Stimulated activated CD4-positive, alpha-beta T cell treated with anti-CD3 and anti-CD28 coated beads, Interleukin-1b, Interleukin-23, amount 100 ng/mL, for 48 hours (primary cell): ENCODE results near the gene ZFP36L2.

Source experiments
- DNase-seq: peaks from one replicate; pipeline ENCODE4 v3.0.0-alpha.2; 2020

ZFP36L2 gene

DNA sequence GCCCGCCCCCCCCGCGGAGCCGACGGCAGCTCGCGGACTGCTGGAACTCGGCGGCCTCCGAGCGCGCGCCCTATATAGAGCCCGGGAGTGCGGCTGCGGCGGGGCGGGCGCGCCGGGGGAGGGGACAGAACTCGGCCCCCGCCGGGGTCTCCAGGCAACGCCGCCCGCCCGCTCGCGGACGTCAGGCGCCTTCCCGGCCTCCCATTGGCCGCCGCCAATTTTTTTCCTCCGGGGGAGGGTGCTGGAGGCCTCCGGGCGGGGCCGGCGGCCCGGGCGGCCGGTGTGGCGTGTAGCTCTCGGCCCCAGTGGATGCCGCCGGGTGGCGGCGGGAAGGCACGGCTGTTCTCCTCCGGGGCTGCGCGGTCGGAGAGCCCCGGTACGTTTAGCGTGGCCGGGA, at the start of gene ZFP36L2:
Gene ZFP36L2, minus strand, starts transcription at position 49 of the 397 bp plus-strand sequence. CDS start 291 bp downstream, outside the sequence.
- peak; percentile 94 for DNase-seq

GRCh38 chr2:43274721-43275120, 48.3 kb upstream of the ZFP36L2 start:
- no peak for DNase-seq

DNA sequence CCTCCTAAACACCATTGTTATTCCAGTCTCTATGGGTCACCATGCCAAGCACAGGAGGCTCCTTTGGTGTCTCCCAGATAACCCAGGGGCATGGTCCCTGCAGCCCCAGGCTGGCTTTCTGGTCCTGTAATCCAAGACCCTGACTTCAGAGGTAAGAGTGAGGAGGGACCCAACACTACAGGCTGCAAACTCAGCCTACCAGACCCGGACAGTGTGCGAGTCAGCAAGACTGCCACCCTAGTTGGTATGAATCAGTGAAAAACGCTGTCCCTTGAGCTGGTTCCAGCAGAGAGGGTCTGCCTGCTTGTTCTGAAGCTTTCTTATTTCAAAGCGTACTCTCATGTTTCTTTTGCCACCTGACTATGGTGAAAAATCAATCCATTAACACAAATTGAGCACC, 47.6 kb upstream of the ZFP36L2 start:
- no peak for DNase-seq

DNA sequence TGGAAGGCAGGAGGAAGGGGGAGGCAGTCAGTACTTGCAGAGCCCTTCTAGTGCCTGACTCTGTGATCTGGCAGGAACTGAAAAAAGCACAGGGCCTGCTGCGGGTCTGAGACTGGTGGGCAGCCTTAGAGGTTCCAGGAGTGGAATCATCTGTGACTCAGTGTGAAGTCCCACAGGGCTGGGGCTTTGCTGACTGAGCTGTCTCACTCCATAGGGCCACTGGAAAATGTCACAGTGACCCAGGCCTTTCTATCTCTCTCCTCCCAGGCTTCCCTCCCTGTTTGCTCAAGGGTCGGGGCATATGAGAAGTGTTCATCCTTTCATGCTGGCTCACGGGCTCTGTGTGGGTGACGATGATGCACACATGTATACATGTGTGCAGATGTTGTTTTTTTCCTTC, 47.1 kb upstream of the ZFP36L2 start:
- peak; percentile 2 for DNase-seq

DNA sequence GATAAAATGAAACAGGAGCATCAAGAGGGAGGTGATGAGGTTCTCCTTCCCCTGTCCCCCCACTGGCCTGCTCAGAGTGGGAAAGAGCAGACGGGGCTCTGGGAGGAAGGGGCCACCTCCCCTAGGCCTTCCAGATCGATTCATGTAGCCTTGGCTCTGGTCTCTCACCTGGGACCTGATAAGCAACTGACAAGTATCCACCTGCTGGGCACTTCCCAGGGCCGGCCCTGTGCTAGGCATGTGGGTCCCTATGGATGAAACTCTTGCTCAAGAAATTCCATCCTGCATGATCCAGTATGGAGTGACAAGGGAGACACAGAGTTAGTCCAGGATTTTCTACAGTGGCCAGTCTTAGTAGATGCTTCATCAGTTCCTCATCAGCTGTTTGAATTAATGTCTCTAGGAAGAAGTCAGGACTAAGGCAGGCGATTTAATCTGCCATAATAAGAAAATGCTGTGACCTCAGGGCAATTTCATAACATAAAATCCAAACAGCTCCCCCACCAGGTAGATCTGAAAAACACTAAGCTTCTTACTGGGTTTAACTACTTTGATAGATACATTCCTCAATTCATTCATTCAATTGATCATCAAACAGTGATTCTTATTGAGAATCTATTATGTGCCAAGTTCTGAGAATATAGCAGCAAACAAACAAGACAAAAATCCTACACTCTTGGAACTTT, 44.7 kb upstream of the ZFP36L2 start:
- no peak for DNase-seq

DNA sequence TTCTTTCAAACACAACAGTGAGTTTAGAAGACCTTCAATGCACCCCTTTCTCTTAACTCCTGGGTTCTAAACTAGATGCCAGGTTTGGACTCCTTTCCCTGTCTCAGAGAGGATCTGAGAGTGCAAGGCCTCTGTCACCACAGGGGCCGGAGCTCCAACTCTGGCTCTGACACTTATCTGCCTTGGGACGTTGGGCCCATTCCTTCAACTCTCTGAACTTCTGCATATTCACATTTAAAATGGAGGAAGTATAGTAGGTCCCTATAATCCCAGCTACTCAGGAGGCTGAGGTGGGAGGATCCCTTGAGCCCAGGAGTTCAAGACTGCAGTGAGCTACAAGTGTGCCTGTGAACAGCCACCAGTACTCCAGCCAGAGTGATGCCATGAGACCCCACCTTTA, 44.1 kb upstream of the ZFP36L2 start:
- no peak for DNase-seq

GRCh38 chr2:43269706-43270105, 43.3 kb upstream of the ZFP36L2 start:
- DNase-seq, result no peak

DNA sequence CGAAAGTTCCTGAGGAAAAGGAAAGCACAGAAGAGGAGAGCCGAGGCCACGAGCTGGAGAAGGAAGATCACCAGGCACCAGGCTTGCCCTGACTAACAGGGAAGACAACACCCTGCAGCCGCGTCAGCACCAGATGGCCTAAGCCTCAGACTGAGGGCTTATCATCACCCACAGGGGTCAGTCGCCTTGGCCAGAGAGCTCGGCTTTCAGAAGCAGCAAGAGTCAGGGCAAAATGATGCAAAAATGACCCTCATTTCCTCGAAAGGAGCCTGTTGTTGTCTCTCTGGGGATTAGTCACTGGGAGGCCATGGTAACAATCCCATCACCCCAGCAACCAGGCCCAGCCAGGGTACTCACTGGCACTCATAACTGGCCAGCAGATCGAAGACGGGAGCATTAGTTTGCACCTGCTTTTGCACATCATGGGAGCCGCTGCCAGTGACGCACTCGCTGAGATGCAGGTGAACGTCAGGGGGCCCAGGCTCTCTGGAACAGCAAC, 42.7 kb upstream of the ZFP36L2 start:
- no peak for DNase-seq

- DNase-seq, result no peak
These were observed 41.9 kb upstream of the ZFP36L2 start for GRCh38 chr2:43268066-43268953.

DNA sequence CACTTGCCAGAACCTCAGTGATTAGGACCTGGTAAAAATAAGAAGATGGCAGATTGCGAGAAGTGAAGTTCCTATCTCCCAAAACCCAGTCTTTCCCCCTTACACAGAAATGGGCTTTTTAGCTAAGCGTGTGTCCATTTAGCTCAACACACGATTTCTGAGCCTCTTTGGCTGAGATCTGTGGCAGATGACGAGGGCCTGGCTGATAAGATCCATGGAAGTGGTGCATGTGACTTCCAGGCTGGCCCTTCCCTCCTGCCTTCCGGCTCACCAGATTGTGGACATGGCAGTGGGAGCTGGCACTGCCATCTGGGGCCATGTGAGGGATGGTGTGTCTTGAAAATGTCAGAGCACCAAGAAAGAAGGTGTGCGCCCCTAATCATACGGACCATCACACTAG, 41.0 kb upstream of the ZFP36L2 start:
- no peak for DNase-seq

DNA sequence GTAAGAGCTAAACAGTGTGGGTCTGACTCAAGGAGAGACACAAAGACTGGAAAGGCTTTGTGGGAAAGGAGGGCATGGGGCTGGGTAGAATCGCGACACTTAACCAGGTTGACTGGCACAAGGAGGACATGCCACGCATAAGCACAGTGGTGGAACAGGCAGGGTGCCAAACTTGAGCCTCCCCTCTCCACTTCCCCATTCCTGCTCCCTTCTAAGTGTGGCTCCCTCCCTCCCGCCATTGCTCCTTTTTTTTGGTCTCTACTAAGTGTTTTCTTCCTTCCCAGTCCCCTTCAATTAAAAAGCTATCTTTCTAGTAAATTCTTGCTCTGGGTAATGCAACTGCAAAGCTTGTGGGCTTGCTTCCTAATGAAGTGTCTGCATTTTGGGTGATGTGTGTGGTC, 40.3 kb upstream of the ZFP36L2 start:
- DNase-seq, result no peak

- no peak for DNase-seq
These were observed 39.0 kb upstream of the ZFP36L2 start for GRCh38 chr2:43265421-43265820.

GRCh38 chr2:43265001-43265400, 38.6 kb upstream of the ZFP36L2 start:
- DNase-seq, result no peak

DNA sequence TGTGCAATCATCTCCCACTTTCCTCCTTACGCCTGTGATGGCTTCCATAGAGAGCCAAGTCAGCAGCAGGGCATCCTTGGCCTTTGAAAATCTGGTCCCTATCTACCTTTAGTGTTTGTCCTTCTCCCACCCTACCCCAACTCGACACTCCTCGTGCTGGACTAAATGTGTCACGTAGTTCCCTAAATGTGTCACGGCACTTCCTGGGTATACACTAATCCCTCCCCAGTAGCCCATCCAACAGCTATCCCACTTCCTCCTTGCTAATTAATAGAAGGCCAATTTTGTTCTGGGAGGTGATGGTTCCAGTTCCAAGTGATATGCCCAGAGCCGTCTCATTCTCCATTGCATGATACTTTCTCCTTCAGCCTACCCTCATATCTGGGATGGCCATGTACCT, 36.5 kb upstream of the ZFP36L2 start:
- DNase-seq, result no peak

DNA sequence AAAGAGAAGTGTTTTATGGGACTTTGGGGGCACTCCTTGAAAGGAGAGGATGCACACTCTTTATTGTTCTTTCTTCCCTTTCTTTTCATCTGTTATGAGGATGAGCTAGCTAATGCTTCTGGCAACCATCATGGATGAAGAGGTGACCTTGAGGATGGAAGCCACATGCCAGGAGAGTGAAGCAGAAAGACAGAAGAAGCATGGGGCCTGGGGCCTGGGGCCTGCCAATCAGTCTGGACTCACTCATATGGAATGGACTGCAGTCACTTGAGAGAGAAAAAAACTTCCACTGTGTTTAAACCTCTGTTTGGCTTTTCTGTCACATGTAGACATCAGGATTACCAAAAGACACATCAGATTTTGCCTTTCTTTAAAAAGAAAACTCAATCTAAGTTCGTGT, 35.8 kb upstream of the ZFP36L2 start:
- no peak for DNase-seq

DNA sequence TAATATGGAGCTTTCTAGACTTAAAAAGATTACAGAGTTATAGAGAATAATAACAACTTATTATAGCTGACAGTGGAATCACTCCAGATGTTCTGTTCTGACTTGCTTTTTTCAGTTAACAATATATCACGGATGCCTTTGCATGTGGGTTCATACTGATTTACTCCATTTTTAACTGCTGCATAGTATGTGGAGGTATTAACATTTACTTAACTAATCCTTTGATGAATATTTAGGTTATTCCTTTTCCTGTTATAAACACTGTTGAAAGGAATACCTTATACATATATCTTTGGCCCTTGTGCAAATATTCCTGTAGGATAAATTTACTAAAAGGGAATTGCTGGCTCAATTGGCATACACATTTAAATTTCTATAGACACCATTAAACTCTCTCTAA, 33.1 kb upstream of the ZFP36L2 start:
- DNase-seq, result no peak

- DNase-seq, result no peak
These were observed 32.2 kb upstream of the ZFP36L2 start for GRCh38 chr2:43258547-43259156.

DNA sequence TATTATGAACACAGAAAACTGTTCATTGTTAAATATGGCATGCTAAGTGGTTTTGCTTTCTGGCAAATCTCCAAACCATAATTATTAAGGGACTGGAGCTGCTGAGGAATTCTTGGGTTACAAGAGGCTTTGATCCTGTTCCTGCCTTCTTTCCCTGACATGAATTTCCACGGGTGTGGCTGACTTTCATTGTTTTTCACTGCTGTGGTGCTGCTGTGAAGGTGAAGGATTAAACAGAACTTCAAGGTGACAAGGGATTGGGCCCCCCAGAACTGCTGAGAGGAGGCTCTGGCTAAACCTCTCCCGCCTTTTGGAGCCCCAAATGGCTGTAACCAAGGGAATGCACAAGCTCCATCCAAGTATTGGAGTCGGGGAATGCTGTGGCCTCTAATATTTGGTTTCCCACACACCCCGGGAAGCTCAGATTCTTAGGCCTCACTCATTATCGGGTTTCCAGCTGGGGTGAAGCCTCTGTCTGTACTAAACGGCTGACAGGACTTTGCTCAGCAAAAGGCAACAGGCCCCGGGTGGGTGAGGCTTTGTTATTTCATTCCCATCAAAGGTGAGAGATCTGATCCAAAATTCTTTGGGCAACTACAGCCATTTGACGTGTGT, 29.0 kb upstream of the ZFP36L2 start:
- DNase-seq, result no peak

- no peak for DNase-seq
These were observed 27.9 kb upstream of the ZFP36L2 start for GRCh38 chr2:43254331-43254730.

DNA sequence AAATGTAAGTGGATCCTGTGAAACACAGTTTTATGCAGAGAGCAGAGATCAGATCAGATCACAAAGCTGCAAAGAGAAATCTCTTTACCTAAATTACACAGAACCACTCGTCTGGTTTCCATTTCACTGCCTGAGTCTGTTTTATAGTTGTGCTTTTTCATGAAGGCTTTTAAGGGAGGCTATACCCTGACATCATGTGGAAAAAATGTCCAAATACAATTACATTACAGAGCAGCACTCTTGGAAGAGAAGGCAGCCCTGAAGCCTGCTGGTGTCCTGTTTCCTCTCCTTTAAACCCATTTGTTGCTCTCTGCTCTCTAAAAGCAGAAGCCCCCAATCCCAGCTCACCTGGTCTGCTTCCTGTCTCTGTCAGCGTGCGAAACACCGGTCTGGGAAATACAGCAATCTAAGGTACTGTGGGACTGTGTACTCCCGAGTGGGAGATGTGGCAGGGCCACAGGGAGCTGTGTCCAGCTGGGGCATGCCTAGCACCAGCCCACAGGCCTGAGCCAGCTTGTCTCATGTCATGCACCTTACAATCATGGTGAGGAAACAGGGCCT, 24.8 kb upstream of the ZFP36L2 start:
- no peak for DNase-seq

GRCh38 chr2:43250015-43250414, 23.6 kb upstream of the ZFP36L2 start:
- DNase-seq, result no peak

DNA sequence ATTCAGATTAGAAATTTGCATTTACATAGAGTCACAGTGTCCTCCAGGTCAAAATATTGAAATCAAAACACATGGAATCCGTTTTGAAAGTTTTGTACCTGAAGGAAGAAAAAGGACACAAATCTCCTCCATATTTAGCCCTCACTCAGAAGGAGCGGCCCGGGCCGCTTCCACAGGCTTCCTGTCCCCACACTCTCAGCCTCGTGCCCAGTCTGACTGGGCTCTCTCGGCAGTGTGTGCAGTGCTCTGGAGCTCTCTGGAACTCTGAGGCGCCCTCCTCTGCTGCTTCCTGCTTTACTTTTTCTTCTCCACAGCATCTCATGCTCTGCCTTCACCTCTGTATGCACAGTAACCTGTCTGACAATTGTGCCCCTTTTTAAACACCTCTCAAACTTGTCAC, 22.2 kb upstream of the ZFP36L2 start:
- DNase-seq, result no peak

- no peak for DNase-seq
These were observed 20.2 kb upstream of the ZFP36L2 start for GRCh38 chr2:43246641-43247040.
